ENCODE measurements around the gene CNOT10.

DNA sequence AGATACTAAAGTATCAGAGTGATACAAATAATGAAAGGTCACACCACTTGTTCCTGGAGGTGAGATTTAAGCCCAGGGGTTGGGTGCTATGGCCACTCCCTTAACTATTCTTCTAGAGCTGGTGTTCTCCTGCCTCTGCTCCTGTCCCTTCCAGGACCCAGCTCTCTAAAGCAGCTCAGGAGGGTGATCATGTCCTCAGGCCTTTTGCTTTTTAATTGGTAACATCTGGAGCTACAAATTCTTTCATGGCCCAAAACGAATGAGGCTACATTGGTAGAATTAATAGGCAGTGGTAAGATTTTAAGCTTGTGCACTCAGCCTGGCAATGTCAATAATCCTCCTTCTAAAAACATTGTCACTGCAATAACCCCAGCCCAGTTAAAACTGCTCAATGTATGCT is 38.2 kb upstream of the CNOT10 start:
- TF ChIP-seq EZH2 (IDR thresholded peaks at IDR 0.05; ENCODE audit: low read length, unreplicated experiment), result no peak
- TF ChIP-seq, protein P1, sequence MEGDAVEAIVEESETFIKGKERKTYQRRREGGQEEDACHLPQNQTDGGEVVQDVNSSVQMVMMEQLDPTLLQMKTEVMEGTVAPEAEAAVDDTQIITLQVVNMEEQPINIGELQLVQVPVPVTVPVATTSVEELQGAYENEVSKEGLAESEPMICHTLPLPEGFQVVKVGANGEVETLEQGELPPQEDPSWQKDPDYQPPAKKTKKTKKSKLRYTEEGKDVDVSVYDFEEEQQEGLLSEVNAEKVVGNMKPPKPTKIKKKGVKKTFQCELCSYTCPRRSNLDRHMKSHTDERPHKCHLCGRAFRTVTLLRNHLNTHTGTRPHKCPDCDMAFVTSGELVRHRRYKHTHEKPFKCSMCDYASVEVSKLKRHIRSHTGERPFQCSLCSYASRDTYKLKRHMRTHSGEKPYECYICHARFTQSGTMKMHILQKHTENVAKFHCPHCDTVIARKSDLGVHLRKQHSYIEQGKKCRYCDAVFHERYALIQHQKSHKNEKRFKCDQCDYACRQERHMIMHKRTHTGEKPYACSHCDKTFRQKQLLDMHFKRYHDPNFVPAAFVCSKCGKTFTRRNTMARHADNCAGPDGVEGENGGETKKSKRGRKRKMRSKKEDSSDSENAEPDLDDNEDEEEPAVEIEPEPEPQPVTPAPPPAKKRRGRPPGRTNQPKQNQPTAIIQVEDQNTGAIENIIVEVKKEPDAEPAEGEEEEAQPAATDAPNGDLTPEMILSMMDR (conservative IDR thresholded peaks at IDR 0.05; ENCODE audit: low read depth, low read length), result no peak
